Neuronal stem cell (in vitro differentiated cells): ENCODE measurements around the gene ATE1.
A peak's percentile ranks its signal among the peaks of the same experiment; 100 is the strongest.

ENCODE experiments used
- DNase-seq: peaks from one replicate; pipeline ENCODE4 v3.0.0-alpha.2; 2013; ENCODE audit warnings: low spot score
- H2AFZ ChIP-seq: one replicate; pipeline ENCODE4 v1.6.1; 2013; ENCODE audit warnings: mild to moderate bottlenecking, low read length, inconsistent platforms
- H2AK5ac ChIP-seq: 2 replicates; pipeline ENCODE4 v1.6.1; 2013; ENCODE audit warnings: low read depth, mild to moderate bottlenecking, inconsistent platforms, low read length, moderate library complexity, mixed read lengths
- H2BK120ac ChIP-seq: 2 replicates; pipeline ENCODE4 v1.6.1; 2013; ENCODE audit warnings: low read depth, mild to moderate bottlenecking, inconsistent platforms, low read length, moderate library complexity, mixed read lengths
- H2BK12ac ChIP-seq: one replicate; pipeline ENCODE4 v1.6.1; 2013; ENCODE audit warnings: low read length, inconsistent platforms
- H2BK15ac ChIP-seq: 2 replicates; pipeline ENCODE4 v1.6.1; 2013; ENCODE audit warnings: mild to moderate bottlenecking, low read length, inconsistent platforms, mixed read lengths
- H2BK5ac ChIP-seq: one replicate; pipeline ENCODE4 v1.6.1; 2013; ENCODE audit warnings: inconsistent platforms, mild to moderate bottlenecking, low read length, moderate library complexity
- H3K14ac ChIP-seq: one replicate; pipeline ENCODE4 v1.6.1; 2013; ENCODE audit warnings: low read length, inconsistent platforms
- H3K18ac ChIP-seq: 2 replicates; pipeline ENCODE4 v1.6.1; 2013; ENCODE audit warnings: low read length, inconsistent platforms
- H3K23ac ChIP-seq: 2 replicates; pipeline ENCODE4 v1.6.1; 2013; ENCODE audit warnings: low read depth, mild to moderate bottlenecking, mixed read lengths, low read length, inconsistent platforms; ENCODE audit not compliant: poor library complexity
- H3K27ac ChIP-seq: replicated peaks from 3 replicates; pipeline ENCODE4 v1.5.1; 2013; ENCODE audit warnings: low read length, inconsistent platforms
- H3K27me3 ChIP-seq, 3 experiments: 2 replicates each; pipeline ENCODE4 v1.6.1; 2013; ENCODE audit warnings: low read length in 3 of 3, mild to moderate bottlenecking in 2 of 3, inconsistent platforms in 1 of 3, low read depth in 1 of 3, mixed read lengths in 1 of 3, moderate library complexity in 1 of 3; ENCODE audit not compliant: control insufficient read depth in 3 of 3, insufficient read depth in 3 of 3
- H3K36me3 ChIP-seq, 2 donors: replicated peaks in 1 of 2; 2 replicates each; pipeline ENCODE4 v1.6.1; 2013; ENCODE audit warnings: low read length in 2 of 2; ENCODE audit not compliant: control insufficient read depth in 2 of 2, insufficient read depth in 2 of 2
- H3K4ac ChIP-seq: 2 replicates; pipeline ENCODE4 v1.6.1; 2013; ENCODE audit warnings: inconsistent platforms, mild to moderate bottlenecking, low read length, moderate library complexity
- H3K4me1 ChIP-seq, 2 donors: 1 replicate in 1 of 2; 2 replicates in 1 of 2; pipeline ENCODE4 v1.6.1; 2013; ENCODE audit warnings: low read length in 2 of 2, low read depth in 1 of 2; ENCODE audit not compliant: control insufficient read depth in 2 of 2, insufficient read depth in 1 of 2
- H3K4me2 ChIP-seq: one replicate; pipeline ENCODE4 v1.6.1; 2013; ENCODE audit warnings: mild to moderate bottlenecking, low read length, inconsistent platforms; ENCODE audit not compliant: insufficient read depth, poor library complexity, severe bottlenecking
- H3K4me3 ChIP-seq, 2 donors: 2 replicates each; pipeline ENCODE4 v1.5.1; 2013; ENCODE audit warnings: low read length in 2 of 2, mild to moderate bottlenecking in 2 of 2, inconsistent platforms in 1 of 2, moderate library complexity in 1 of 2
- H3K79me1 ChIP-seq: one replicate; pipeline ENCODE4 v1.6.1; 2013; ENCODE audit warnings: low read depth, mild to moderate bottlenecking, inconsistent platforms, low read length, moderate library complexity
- H3K9ac ChIP-seq: one replicate; pipeline ENCODE4 v1.6.1; 2013; ENCODE audit warnings: mild to moderate bottlenecking, low read depth, low read length, inconsistent platforms; ENCODE audit not compliant: poor library complexity
- H3K9me3 ChIP-seq, 2 donors: replicated peaks in 1 of 2; 2 replicates each; pipeline versions ENCODE3 to v1.6.1; 2013; ENCODE audit warnings: low read length in 2 of 2, mild to moderate bottlenecking in 2 of 2, inconsistent platforms in 1 of 2, low read depth in 1 of 2, mixed read lengths in 1 of 2, moderate library complexity in 1 of 2; ENCODE audit not compliant: control insufficient read depth in 2 of 2, insufficient read depth in 1 of 2
- H4K8ac ChIP-seq: one replicate; pipeline ENCODE4 v1.6.1; 2013; ENCODE audit warnings: low read depth, mild to moderate bottlenecking, inconsistent platforms, low read length, moderate library complexity
- H4K91ac ChIP-seq: one replicate; pipeline ENCODE4 v1.6.1; 2013; ENCODE audit warnings: low read length, low read depth, mild to moderate bottlenecking, inconsistent platforms; ENCODE audit not compliant: poor library complexity
- WGBS, 2 donors: extraction: QIAGEN DNeasy Blood & Tissue Kit; methylation state at CpG; one replicate each; pipeline ENCODE4 v1.1.7; 2013; ENCODE audit warnings: missing lambda C conversion rate in 2 of 2, mixed read lengths in 1 of 2; ENCODE audit not compliant: insufficient read length in 2 of 2, insufficient replicate concordance in 1 of 2; ENCODE audit errors: extremely low coverage in 2 of 2; 5-methylcytosine and 5-hydroxymethylcytosine counted together

ATE1 gene

GRCh38 chr10:121734589-121735045 lies 193.2 kb downstream of the ATE1 start:
- H3K9me3 ChIP-seq = no peaks in the 10 kb centered on the region
- H3K27ac ChIP-seq = no peak overlapping the region
- H3K14ac ChIP-seq = no peak overlapping the region
- peak overlapping the region; percentile 20 for H3K18ac ChIP-seq
- H2AK5ac ChIP-seq = no peak overlapping the region
- H2BK12ac ChIP-seq = no peak overlapping the region
- DNase-seq = no peak
- H3K79me1 ChIP-seq = no peaks in the 10 kb centered on the region
- peak overlapping the region; percentile 75 for H2AFZ ChIP-seq
- H3K27me3 ChIP-seq = peaks cover 0 to 2% (median 0%) of the 10 kb centered on the region in 3 experiments
- H3K4me1 ChIP-seq = peaks cover 5 to 14% of the 10 kb centered on the region in 2 donors
- no peak overlapping the region for H4K8ac ChIP-seq
- H3K4ac ChIP-seq = no peak overlapping the region
- no peak overlapping the region for H2BK5ac ChIP-seq
- no CpG with 5 or more reads among the region's 11 CpGs for WGBS, 2 donors
- H3K4me3 ChIP-seq = no peak overlapping the region
- no peak overlapping the region for H4K91ac ChIP-seq
- H3K36me3 ChIP-seq = no peaks in the 10 kb centered on the region
- H3K4me2 ChIP-seq = no peak overlapping the region
- no peak overlapping the region for H3K23ac ChIP-seq
- H2BK120ac ChIP-seq = no peak overlapping the region
- no peak overlapping the region for H2BK15ac ChIP-seq
- no peak overlapping the region for H3K9ac ChIP-seq

GRCh38 chr10:121732656-121733445 lies 195.0 kb downstream of the ATE1 start:
- Histone ChIP-seq H3K27me3 (peaks cover 0 to 2% (median 0%) of the 10 kb centered on the region in 3 experiments), H2BK5ac (no peak overlapping the region), H2AFZ (no peak overlapping the region), H4K91ac (no peak overlapping the region), H2BK12ac (no peak overlapping the region), H3K18ac (no peak overlapping the region), H3K36me3 (no peaks in the 10 kb centered on the region), H2BK120ac (no peak overlapping the region), H3K4me2 (no peak overlapping the region), H3K4ac (no peak overlapping the region), H2AK5ac (no peak overlapping the region), H3K14ac (no peak overlapping the region), H3K27ac (no peak overlapping the region), H3K4me3 (no peak overlapping the region), H3K23ac (no peak overlapping the region), H3K79me1 (no peaks in the 10 kb centered on the region), H4K8ac (no peak overlapping the region), H3K9ac (no peak overlapping the region), H2BK15ac (no peak overlapping the region), H3K9me3 (no peaks in the 10 kb centered on the region), H3K4me1 (peaks cover 5 to 14% of the 10 kb centered on the region in 2 donors)
- WGBS, 2 donors = no CpG with 5 or more reads among the region's 16 CpGs
- peak; percentile 32 for DNase-seq

DNA sequence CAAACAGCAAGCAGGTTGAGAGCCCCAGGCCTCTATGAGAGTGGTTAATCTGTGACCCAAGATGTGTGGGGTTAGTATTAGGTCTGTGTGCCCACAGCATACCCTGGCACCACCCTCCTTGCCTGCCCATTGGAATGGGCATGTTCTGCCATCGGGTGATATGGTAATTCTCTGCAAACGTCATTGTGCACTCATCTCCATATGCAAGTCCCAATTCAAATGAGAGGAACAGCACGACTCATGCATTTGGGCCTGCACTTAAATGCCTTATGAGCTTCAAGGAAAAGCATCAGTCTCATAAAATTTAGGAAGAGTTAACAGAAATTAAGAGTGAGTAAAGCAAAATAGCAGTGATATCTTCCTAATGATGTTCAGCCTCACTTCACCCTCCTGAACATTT lies 195.7 kb downstream of the ATE1 start:
- Histone ChIP-seq H2BK5ac (no peak overlapping the region), H3K14ac (no peak overlapping the region), H3K4ac (no peak overlapping the region), H3K4me1 (peaks cover 5 to 14% of the 10 kb centered on the region in 2 donors), H2BK15ac (no peak overlapping the region), H3K18ac (no peak overlapping the region), H3K23ac (no peak overlapping the region), H3K79me1 (no peaks in the 10 kb centered on the region), H2AK5ac (no peak overlapping the region), H3K36me3 (no peaks in the 10 kb centered on the region), H2BK12ac (no peak overlapping the region), H2AFZ (no peak overlapping the region), H3K9me3 (no peaks in the 10 kb centered on the region), H3K27ac (no peak overlapping the region), H2BK120ac (no peak overlapping the region), H4K91ac (no peak overlapping the region), H3K27me3 (peaks cover 0 to 2% (median 0%) of the 10 kb centered on the region in 3 experiments), H3K4me3 (no peak overlapping the region), H4K8ac (no peak overlapping the region), H3K9ac (no peak overlapping the region), H3K4me2 (no peak overlapping the region)
- WGBS, 2 donors = no CpG with 5 or more reads among the region's 3 CpGs
- no peak for DNase-seq

DNA sequence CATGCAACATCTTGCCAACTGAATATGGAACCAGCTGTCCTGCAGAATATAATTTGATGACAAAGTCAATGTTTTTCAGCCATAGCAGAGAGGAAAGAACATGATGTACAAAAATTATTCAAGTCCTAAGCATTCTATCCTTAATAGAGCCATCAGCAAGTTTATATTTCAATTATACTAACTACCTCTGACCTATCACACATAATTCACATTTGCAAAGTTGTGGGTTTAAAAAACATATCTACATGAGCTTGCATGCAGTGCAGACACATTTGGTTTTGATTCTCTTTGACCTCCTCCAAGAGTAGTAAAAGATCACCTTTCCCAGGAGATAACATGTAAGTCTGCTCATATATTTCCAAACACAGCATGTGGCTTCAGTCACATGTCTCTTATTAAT lies 203.5 kb downstream of the ATE1 start:
- peaks cover 0 to 4% of the 10 kb centered on the region in 2 donors for H3K9me3 ChIP-seq
- no peak overlapping the region for H3K18ac ChIP-seq
- H2BK15ac ChIP-seq = no peak overlapping the region
- DNase-seq = no peak
- H3K4me3 ChIP-seq = no peak overlapping the region
- no peak overlapping the region for H2BK120ac ChIP-seq
- no peak overlapping the region for H2AFZ ChIP-seq
- no peaks in the 10 kb centered on the region for H3K79me1 ChIP-seq
- peaks cover 0 to 3% (median 0%) of the 10 kb centered on the region in 3 experiments for H3K27me3 ChIP-seq
- H2BK12ac ChIP-seq = no peak overlapping the region
- H3K14ac ChIP-seq = no peak overlapping the region
- no peak overlapping the region for H3K27ac ChIP-seq
- no peak overlapping the region for H2BK5ac ChIP-seq
- no peak overlapping the region for H3K23ac ChIP-seq
- no peak overlapping the region for H3K4ac ChIP-seq
- no peak overlapping the region for H4K8ac ChIP-seq
- no peak overlapping the region for H4K91ac ChIP-seq
- no peak overlapping the region for H3K9ac ChIP-seq
- H3K4me1 ChIP-seq = peaks cover 0 to 3% of the 10 kb centered on the region in 2 donors
- H3K4me2 ChIP-seq = no peak overlapping the region
- no peaks in the 10 kb centered on the region for H3K36me3 ChIP-seq
- no peak overlapping the region for H2AK5ac ChIP-seq
